Smooth muscle cell of bladder (primary cell): ENCODE results near the gene KLF7. TPM values are rescaled to one million over a fixed set of nuclear protein-coding genes. Genes with fewer than 3 reads are reported as not detected.

Source experiments
- total RNA-seq: library from RNA; depleted of rRNA; stranded (reverse); fragments of >200 nt; gene quantifications from 2 replicates; pipeline ENCODE4 v1.2.3, GENCODE V29; 2014

The KLF7 gene
- 10.1 and 13.5 TPM in 2 replicates for total RNA-seq

GRCh38 chr2:207165121-207166038, at the start of gene KLF7:
KLF7 (minus strand) TSS chr2:207165948; CDS start chr2:207165568, 380 bp downstream.

Other genes starting within 250 kb of the KLF7 start
- 0.09 TPM in 1 of 2 replicates, not detected in the other for gene CPO, start 226.4 kb downstream of the KLF7 start, total RNA-seq